Esophagus squamous epithelium (tissue), 5 donors: ENCODE data around the gene CCT7. TPM values are rescaled to one million over a fixed set of nuclear protein-coding genes. Genes with fewer than 3 reads are reported as not detected.

Source experiments
- DNase-seq: peaks from one replicate; lab custom pipeline; 2025; lab: John Stamatoyannopoulos, UW
- H3K27ac ChIP-seq, 4 donors: fragments of 200-600 bp; sonication (generic); one replicate each; pipeline ENCODE4 v1.5.1; 2016 to 2019; ENCODE audit warnings: mild to moderate bottlenecking in 1 of 4
- H3K27me3 ChIP-seq, 4 donors: fragments of 200-600 bp; sonication (generic); 1 replicate in 3 of 4; 2 replicates in 1 of 4; pipeline versions ENCODE4 v1.5.1 to v1.6.0; 2017 to 2021; ENCODE audit warnings: antibody characterized with exemption in 1 of 4
- H3K36me3 ChIP-seq, 3 donors: fragments of 200-600 bp; sonication (generic); one replicate each; pipeline ENCODE4 v1.5.1; 2016 to 2019
- H3K4me1 ChIP-seq, 3 donors: fragments of 200-600 bp; sonication (generic); one replicate each; pipeline ENCODE4 v1.5.1; 2017 to 2019
- H3K4me3 ChIP-seq, 4 donors: fragments of 200-600 bp; sonication (generic); 1 replicate in 3 of 4; 2 replicates in 1 of 4; pipeline ENCODE4 v1.5.1; 2016 to 2019; ENCODE audit warnings: mild to moderate bottlenecking in 2 of 4, moderate library complexity in 1 of 4
- H3K9me3 ChIP-seq, 3 donors: fragments of 200-600 bp; sonication (generic); one replicate each; pipeline ENCODE4 v1.5.1; 2016 to 2019
- CTCF ChIP-seq, 6 experiments: fragments of 450-650 bp in 4 of 6; fragments of 200-600 bp in 2 of 6; sonication (generic) in 2 of 6; IDR thresholded peaks; one replicate each; pipeline ENCODE4 v1.5.1; 2016 to 2019; ENCODE audit warnings: antibody characterized with exemption in 6 of 6, mild to moderate bottlenecking in 4 of 6, moderate library complexity in 4 of 6
- POLR2A ChIP-seq, 4 donors: fragments of 450-650 bp; IDR thresholded peaks; one replicate each; pipeline ENCODE4 v1.6.1; 2017; ENCODE audit warnings: antibody characterized with exemption in 4 of 4, mild to moderate bottlenecking in 4 of 4, moderate library complexity in 3 of 4
- WGBS, 2 donors: methylation state at CpG; one replicate each; pipeline ENCODE4 v1.1.5; 2018; 5-methylcytosine and 5-hydroxymethylcytosine counted together
- intact Hi-C: fragments of 100-400 bp; cut with DNase I; formaldehyde crosslinking; loops from one replicate; pipeline ENCODE4 v1.15.0; 2022
- total RNA-seq, 4 donors: library from RNA; depleted of rRNA; stranded (reverse); fragments of >200 nt; gene quantifications; one replicate each; pipeline ENCODE4 v1.1.0, GENCODE V29; 2016
- donor health status: DM: yes; HTN: yes; CAD: no.

Gene CCT7
- total RNA-seq, 4 donors from 2014 or later = 149 to 246 (median 217) TPM

DNA sequence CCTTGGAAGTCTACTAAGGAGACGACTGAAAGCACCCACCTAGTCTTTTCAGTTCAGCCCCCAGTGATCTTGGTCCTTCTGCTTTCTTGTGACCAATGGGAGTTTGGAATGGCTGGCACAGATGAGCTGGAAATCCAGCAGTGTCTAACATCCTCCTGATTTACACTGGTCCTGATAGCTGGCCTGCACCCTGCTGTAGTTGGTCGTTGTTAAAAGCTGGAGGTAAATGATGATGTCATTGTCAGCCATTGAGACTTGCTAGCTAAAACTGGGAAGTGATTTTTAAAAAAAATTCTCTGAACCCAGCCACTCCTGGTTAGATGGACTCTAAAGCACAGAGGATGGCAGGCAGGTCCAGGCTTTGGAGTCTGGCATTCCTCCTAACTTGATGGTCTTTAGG lies 19.3 kb downstream of the CCT7 start:
- DNase-seq = no peak
- 73 to 83% methylated on average over 1 to 2 of the region's 2 CpGs for WGBS, 2 donors

GRCh38 chr2:73253901-73254300 lies 19.8 kb downstream of the CCT7 start:
- Histone ChIP-seq H3K9me3 (no peaks in the 10 kb centered on the region), H3K27me3 (no peaks in the 10 kb centered on the region), H3K4me1 (peaks cover 0 to 14% (median 0%) of the 10 kb centered on the region in 3 donors), H3K36me3 (peaks cover 6 to 66% (median 39%) of the 10 kb centered on the region in 3 donors), H3K27ac (peak overlapping the region in 3 of 4 donors; percentile 25 to 57 (median 35)), H3K4me3 (no peak overlapping the region)
- intact Hi-C loops = no loop called here
- WGBS, 2 donors = 70 to 75% methylated on average over 3 of the region's 3 CpGs
- no peak for TF ChIP-seq POLR2A (IDR thresholded peaks at IDR 0.05)
- no peak for TF ChIP-seq CTCF (IDR thresholded peaks at IDR 0.05)
- DNase-seq = no peak

More for the DNA sequence above, 19.3 kb downstream of the CCT7 start:
- peaks cover 6 to 71% (median 44%) of the 10 kb centered on the region in 3 donors for H3K36me3 ChIP-seq
- H3K27me3 ChIP-seq = no peaks in the 10 kb centered on the region
- no peak overlapping the region for H3K4me3 ChIP-seq
- intact Hi-C loops = no loop called here
- peak overlapping the region in 2 of 4 donors; percentile 15 to 50 for H3K27ac ChIP-seq
- H3K9me3 ChIP-seq = no peaks in the 10 kb centered on the region
- no peak for TF ChIP-seq CTCF (IDR thresholded peaks at IDR 0.05)
- no peak for TF ChIP-seq POLR2A (IDR thresholded peaks at IDR 0.05)
- peaks cover 0 to 14% (median 0%) of the 10 kb centered on the region in 3 donors for H3K4me1 ChIP-seq

GRCh38 chr2:73254343-73255006 lies 20.4 kb downstream of the CCT7 start:
- peaks cover 0 to 14% (median 0%) of the 10 kb centered on the region in 3 donors for H3K4me1 ChIP-seq
- 81 to 82% methylated on average over 7 of the region's 7 CpGs for WGBS, 2 donors
- no peak for DNase-seq
- peaks cover 6 to 61% (median 33%) of the 10 kb centered on the region in 3 donors for H3K36me3 ChIP-seq
- intact Hi-C loops = no loop called here
- H3K4me3 ChIP-seq = no peak overlapping the region
- no peaks in the 10 kb centered on the region for H3K9me3 ChIP-seq
- H3K27ac ChIP-seq = peak overlapping the region in 3 of 4 donors; percentile 25 to 57 (median 35)
- TF ChIP-seq CTCF (IDR thresholded peaks at IDR 0.05) = no peak
- TF ChIP-seq POLR2A (IDR thresholded peaks at IDR 0.05) = no peak
- H3K27me3 ChIP-seq = no peaks in the 10 kb centered on the region

- Histone ChIP-seq H3K27me3 (no peaks in the 10 kb centered on the region), H3K36me3 (peaks cover 6 to 54% (median 27%) of the 10 kb centered on the region in 3 donors), H3K27ac (no peak overlapping the region), H3K4me3 (no peak overlapping the region), H3K9me3 (no peaks in the 10 kb centered on the region), H3K4me1 (peaks cover 0 to 14% (median 0%) of the 10 kb centered on the region in 3 donors)
- TF ChIP-seq CTCF (IDR thresholded peaks at IDR 0.05) (no peak), POLR2A (IDR thresholded peaks at IDR 0.05) (no peak)
- 20 to 38% methylated on average over 1 of the region's 4 CpGs for WGBS, 2 donors
- no peak for DNase-seq
- intact Hi-C loops = no loop called here
Observed at GRCh38 chr2:73255007-73255644, 21.0 kb downstream of the CCT7 start.
